Transverse colon (tissue), 3 donors: ENCODE measurements around the gene PELI2.

Source experiments
- CTCF ChIP-seq, 5 experiments: fragments of 200-600 bp in 3 of 5; fragments of 450-650 bp in 2 of 5; sonication (generic) in 3 of 5; IDR thresholded peaks; 1 replicate in 2 of 5; 2 replicates in 3 of 5; pipeline ENCODE4 v1.5.1; 2016 to 2017; ENCODE audit warnings: antibody characterized with exemption in 5 of 5, inconsistent platforms in 3 of 5, mild to moderate bottlenecking in 2 of 5, moderate library complexity in 1 of 5
- EP300 ChIP-seq: sonication (generic); formaldehyde crosslinking; IDR thresholded peaks from one replicate; pipeline ENCODE4 v1.6.1; 2017; ENCODE audit warnings: antibody characterized with exemption, low read depth
- POLR2A ChIP-seq: fragments of 450-650 bp; IDR thresholded peaks from one replicate; pipeline ENCODE4 v1.6.1; 2016; ENCODE audit warnings: antibody characterized with exemption, mild to moderate bottlenecking, moderate library complexity

GRCh38 chr14:56129092-56129491 lies 10.9 kb downstream of the PELI2 start:
- TF ChIP-seq CTCF (IDR thresholded peaks at IDR 0.05) = no peak
- TF ChIP-seq POLR2A = no peak
- no peak for TF ChIP-seq EP300
